HCT116 (cell line): ENCODE results near the gene PAM16. TPM values are rescaled to one million over a fixed set of nuclear protein-coding genes. Genes with fewer than 3 reads are reported as not detected.

Source experiments
- ATAC-seq: fragments of 200-7000 bp; cut with Tn5 transposase; 2 replicates; pipeline ENCODE4 v1.9.1; 2020; ENCODE audit warnings: mild to moderate bottlenecking, moderate library complexity
- BruUV-seq: library from RNA; stranded (reverse); fragments of 400-500 nt; replicated peaks from 2 replicates; lab custom pipeline; 2021; lab: Mats Ljungman, UMichigan
- CTCF ChIA-PET: fragments of 300-600 bp; sonication (Branson Sonifier 250); formaldehyde crosslinking; loops from one replicate; lab custom pipeline; 2021; ENCODE audit warnings: antibody characterized with exemption; lab: Charles Lee
- POLR2A ChIA-PET: fragments of 300-600, 350-600 bp; sonication (Branson Sonifier 250); formaldehyde crosslinking; loops from one replicate; lab custom pipeline; 2021; ENCODE audit warnings: antibody characterized with exemption; lab: Charles Lee
- RAD21 ChIA-PET, 2 experiments: fragments of 300-600 bp; sonication (Branson Sonifier 250); formaldehyde crosslinking; loops; one replicate each; lab custom pipeline; 2023; ENCODE audit warnings: low total read pairs in 2 of 2; ENCODE audit not compliant: uncharacterized antibody in 2 of 2, unreplicated experiment in 2 of 2, low non-redundant PET in 1 of 2; lab: Charles Lee
- DNase-seq: peaks from one replicate; pipeline ENCODE4 v3.0.0-alpha.2; 2010; ENCODE audit warnings: low read depth, low spot score
- H2AFZ ChIP-seq: fragments of 200-600 bp; shearing (Covaris generic), sonication (generic); 2 replicates; pipeline ENCODE4 v1.6.1; 2017; ENCODE audit warnings: low read depth, mixed run types, mixed read lengths, antibody characterized with exemption, low read length; ENCODE audit not compliant: poor library complexity, severe bottlenecking
- H3K27ac ChIP-seq: 2 replicates; pipeline ENCODE4 v1.5.1; 2012; ENCODE audit warnings: low read depth, low read length
- H3K27me3 ChIP-seq: fragments of 200-600 bp; sonication (generic); 2 replicates; pipeline ENCODE4 v1.6.1; 2016; ENCODE audit warnings: mixed run types, low read length, mixed read lengths; ENCODE audit not compliant: insufficient read depth
- H3K36me3 ChIP-seq, 2 experiments: fragments of 200-500 bp in 1 of 2; fragments of 200-600 bp in 1 of 2; sonication (Bioruptor generic) in 1 of 2; sonication (generic) in 1 of 2; 2 replicates each; pipeline versions ENCODE4 v1.5.1 to v1.6.1; 2014 to 2016; ENCODE audit warnings: low read length in 2 of 2, inconsistent platforms in 1 of 2, mixed read lengths in 1 of 2, mixed run types in 1 of 2; ENCODE audit not compliant: insufficient read depth in 2 of 2, control insufficient read depth in 1 of 2
- H3K4me1 ChIP-seq, 2 experiments: fragments of 200-600 bp in 1 of 2; sonication (generic) in 1 of 2; 2 replicates each; pipeline versions ENCODE4 v1.5.1 to v1.6.1; 2012 to 2017; ENCODE audit warnings: low read length in 2 of 2, inconsistent platforms in 1 of 2, mild to moderate bottlenecking in 1 of 2, mixed read lengths in 1 of 2, mixed run types in 1 of 2, moderate library complexity in 1 of 2; ENCODE audit not compliant: insufficient read depth in 2 of 2, control insufficient read depth in 1 of 2
- H3K4me2 ChIP-seq: fragments of 200-600 bp; sonication (generic); 2 replicates; pipeline ENCODE4 v1.6.1; 2017; ENCODE audit warnings: mixed run types, low read length, mixed read lengths
- H3K4me3 ChIP-seq, 2 experiments: fragments of 200-600 bp in 1 of 2; sonication (generic) in 1 of 2; replicated peaks in 1 of 2; 2 replicates each; pipeline ENCODE4 v1.5.1; 2011 to 2016; ENCODE audit warnings: low read length in 2 of 2, control low read depth in 1 of 2, low read depth in 1 of 2, mild to moderate bottlenecking in 1 of 2, mixed read lengths in 1 of 2, mixed run types in 1 of 2
- H3K79me2 ChIP-seq: fragments of 200-600 bp; sonication (generic); 2 replicates; pipeline ENCODE4 v1.6.1; 2017; ENCODE audit warnings: mild to moderate bottlenecking, mixed run types, low read length, moderate library complexity, mixed read lengths; ENCODE audit not compliant: insufficient read depth
- H3K9ac ChIP-seq: fragments of 200-600 bp; sonication (generic); 2 replicates; pipeline ENCODE4 v1.6.1; 2016; ENCODE audit warnings: low read length, mixed read lengths
- H3K9me2 ChIP-seq: fragments of 200-600 bp; sonication (generic), shearing (Covaris generic); 2 replicates; pipeline ENCODE4 v1.6.1; 2017; ENCODE audit warnings: mixed run types, mild to moderate bottlenecking, moderate library complexity; ENCODE audit not compliant: insufficient read depth
- H3K9me3 ChIP-seq, 2 experiments: fragments of 200-500 bp in 1 of 2; fragments of 200-600 bp in 1 of 2; sonication (Bioruptor generic) in 1 of 2; sonication (generic) in 1 of 2; 2 replicates each; pipeline ENCODE4 v1.6.1; 2014 to 2017; ENCODE audit warnings: low read length in 2 of 2, mixed read lengths in 2 of 2, inconsistent platforms in 1 of 2, low read depth in 1 of 2, mild to moderate bottlenecking in 1 of 2, mixed run types in 1 of 2, moderate library complexity in 1 of 2; ENCODE audit not compliant: control insufficient read depth in 1 of 2, insufficient read depth in 1 of 2
- H4K20me1 ChIP-seq: fragments of 200-600 bp; sonication (generic), shearing (Covaris generic); 2 replicates; pipeline ENCODE4 v1.6.1; 2017; ENCODE audit warnings: mixed run types, mild to moderate bottlenecking, moderate library complexity; ENCODE audit not compliant: insufficient read depth
- EZH2phosphoT487 ChIP-seq: fragments of 200-600 bp; IDR thresholded peaks from 2 replicates; pipeline ENCODE4 v1.6.1; 2018; ENCODE audit warnings: antibody characterized with exemption, borderline replicate concordance
- FOSL1 ChIP-seq: IDR thresholded peaks from 2 replicates; pipeline ENCODE4 v1.6.1; 2012; ENCODE audit warnings: low read depth
- RAD21 ChIP-seq: IDR thresholded peaks from 2 replicates; pipeline ENCODE4 v1.6.1; 2012; ENCODE audit warnings: low read depth, mild to moderate bottlenecking
- SP1 ChIP-seq: IDR thresholded peaks from 2 replicates; pipeline ENCODE4 v1.6.1; 2012; ENCODE audit warnings: low read depth
- TCF7L2 ChIP-seq: IDR thresholded peaks from 2 replicates; pipeline ENCODE4 v1.7.0; 2011; ENCODE audit warnings: borderline replicate concordance, inconsistent platforms; ENCODE audit not compliant: insufficient read depth, insufficient read length; ENCODE audit errors: extremely low read depth
- ZBTB33 ChIP-seq: IDR thresholded peaks from 2 replicates; pipeline ENCODE4 v1.6.1; 2011; ENCODE audit warnings: mild to moderate bottlenecking, low read length, moderate library complexity; ENCODE audit not compliant: insufficient replicate concordance; ENCODE audit errors: extremely low read depth
- ZNF274 ChIP-seq: fragments of 200-500 bp; sonication (Bioruptor generic); IDR thresholded peaks from 2 replicates; pipeline ENCODE4 v1.6.1; 2014; ENCODE audit warnings: mild to moderate bottlenecking, low read depth, low read length, inconsistent platforms
- intact Hi-C: fragments of 100-400 bp; cut with micrococcal nuclease; formaldehyde crosslinking; loops from 2 replicates; pipeline ENCODE4 v1.10.0; 2022
- total RNA-seq: library from RNA; stranded (reverse); gene quantifications from one replicate; pipeline ENCODE4 v1.2.1, GENCODE V29; 2021; ENCODE audit not compliant: unreplicated experiment

PAM16 gene
- total RNA-seq, 1 experiment from 2014 or later, result 102 TPM

- ATAC-seq, result no peak
- no peak overlapping the region for H3K9ac ChIP-seq
- no peak overlapping the region for H2AFZ ChIP-seq
- intact Hi-C loops, result no loop called here
- H3K27me3 ChIP-seq, result no peaks in the 10 kb centered on the region
- no peaks in the 10 kb centered on the region for H3K9me3 ChIP-seq
- H3K27ac ChIP-seq, result no peak overlapping the region
- H3K4me3 ChIP-seq, result no peak overlapping the region
- H3K9me2 ChIP-seq, result no peaks in the 10 kb centered on the region
- BruUV-seq, result no TSS peak
- ChIA-PET POLR2A (interaction anchor here (0.7 kb wide), 1 partner anchor 92 kb away, joined by 3 read pairs; no protein-coding TSS in a partner anchor), CTCF (interaction anchor here (0.5 kb wide), 1 partner anchor 75 kb away, joined by 3 read pairs; no protein-coding TSS in a partner anchor), RAD21 (no interaction called here)
- peaks cover 4 to 9% of the 10 kb centered on the region in 2 experiments; a peak in 3 of 4 replicates for H3K4me1 ChIP-seq
- peaks cover 9% of the 10 kb centered on the region; the same call in 1 of the 2 replicates for H4K20me1 ChIP-seq
- no peak for DNase-seq
- peaks cover 100% of the 10 kb centered on the region for H3K79me2 ChIP-seq
- peaks cover 2 to 9% of the 10 kb centered on the region in 2 experiments; a peak in 2 of 4 replicates for H3K36me3 ChIP-seq
- H3K4me2 ChIP-seq, result no peak overlapping the region
- TF ChIP-seq TCF7L2, result no peak
- TF ChIP-seq FOSL1, result no peak
- TF ChIP-seq ZBTB33, result no peak
- TF ChIP-seq SP1, result no peak
- TF ChIP-seq EZH2phosphoT487, result no peak
- TF ChIP-seq ZNF274, result no peak
- TF ChIP-seq RAD21, result no peak
These were observed 5.0 kb downstream of the PAM16 start for GRCh38 chr16:4345836-4346781.
